Retinal pigment epithelial cell (primary cell): ENCODE measurements around the gene DMRT1.

Experiments
- DNase-seq: peaks from one replicate; pipeline ENCODE4 v3.0.0-alpha.2; 2010; ENCODE audit warnings: low read depth
- H3K4me3 ChIP-seq: 2 replicates; pipeline ENCODE4 v1.5.1; 2011; ENCODE audit warnings: mild to moderate bottlenecking, low read length, control low read depth, moderate library complexity
- TF ChIP-seq, protein P1 (sequence below): conservative IDR thresholded peaks from 2 replicates; pipeline ENCODE4 v1.5.1; 2011; ENCODE audit warnings: low read depth, low read length, control low read depth, inconsistent platforms

The DMRT1 gene

DNA sequence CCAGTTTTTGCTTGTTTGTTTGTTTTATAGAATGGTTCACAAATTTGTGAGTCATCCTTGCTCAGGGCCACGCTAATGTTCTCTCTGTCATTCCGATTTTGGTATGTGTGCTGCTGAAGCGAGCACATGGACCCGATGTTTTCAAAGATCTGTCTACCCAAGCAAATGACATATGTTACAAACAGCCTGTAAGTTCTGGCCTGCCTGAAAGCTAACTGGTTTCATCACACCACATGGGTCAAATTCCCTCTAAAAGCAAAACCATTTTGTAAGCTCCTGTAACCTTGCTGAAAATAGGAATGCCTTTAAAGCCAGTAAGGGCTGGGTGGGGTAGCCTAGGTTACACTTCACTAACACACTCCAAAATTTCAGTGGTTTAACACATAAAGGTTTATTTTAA, 160.3 kb downstream of the DMRT1 start:
- TF ChIP-seq, protein P1, sequence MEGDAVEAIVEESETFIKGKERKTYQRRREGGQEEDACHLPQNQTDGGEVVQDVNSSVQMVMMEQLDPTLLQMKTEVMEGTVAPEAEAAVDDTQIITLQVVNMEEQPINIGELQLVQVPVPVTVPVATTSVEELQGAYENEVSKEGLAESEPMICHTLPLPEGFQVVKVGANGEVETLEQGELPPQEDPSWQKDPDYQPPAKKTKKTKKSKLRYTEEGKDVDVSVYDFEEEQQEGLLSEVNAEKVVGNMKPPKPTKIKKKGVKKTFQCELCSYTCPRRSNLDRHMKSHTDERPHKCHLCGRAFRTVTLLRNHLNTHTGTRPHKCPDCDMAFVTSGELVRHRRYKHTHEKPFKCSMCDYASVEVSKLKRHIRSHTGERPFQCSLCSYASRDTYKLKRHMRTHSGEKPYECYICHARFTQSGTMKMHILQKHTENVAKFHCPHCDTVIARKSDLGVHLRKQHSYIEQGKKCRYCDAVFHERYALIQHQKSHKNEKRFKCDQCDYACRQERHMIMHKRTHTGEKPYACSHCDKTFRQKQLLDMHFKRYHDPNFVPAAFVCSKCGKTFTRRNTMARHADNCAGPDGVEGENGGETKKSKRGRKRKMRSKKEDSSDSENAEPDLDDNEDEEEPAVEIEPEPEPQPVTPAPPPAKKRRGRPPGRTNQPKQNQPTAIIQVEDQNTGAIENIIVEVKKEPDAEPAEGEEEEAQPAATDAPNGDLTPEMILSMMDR: no peak
- DNase-seq: no peak
- H3K4me3 ChIP-seq: no peak overlapping the region

DNA sequence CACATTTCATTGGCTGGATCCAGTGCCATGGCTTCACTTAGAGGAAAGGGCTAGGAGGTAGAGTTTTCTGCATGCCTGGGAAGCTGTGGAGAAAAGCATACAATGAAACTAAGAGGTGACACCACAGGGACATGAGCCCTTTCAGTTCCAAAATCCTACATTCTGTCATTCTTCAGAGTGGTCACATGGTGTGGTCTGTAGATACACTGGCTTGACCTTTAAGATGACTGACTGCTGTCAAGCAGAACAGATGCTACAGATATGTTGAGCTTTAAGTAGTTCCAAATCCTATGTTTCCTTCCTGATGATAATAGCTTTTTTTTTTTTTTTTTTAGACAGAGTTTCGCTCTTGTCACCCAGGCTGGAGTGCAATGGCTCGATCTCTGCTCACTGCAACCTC, 161.2 kb downstream of the DMRT1 start:
- TF ChIP-seq, protein P1: no peak
- H3K4me3 ChIP-seq: no peak overlapping the region

DNA sequence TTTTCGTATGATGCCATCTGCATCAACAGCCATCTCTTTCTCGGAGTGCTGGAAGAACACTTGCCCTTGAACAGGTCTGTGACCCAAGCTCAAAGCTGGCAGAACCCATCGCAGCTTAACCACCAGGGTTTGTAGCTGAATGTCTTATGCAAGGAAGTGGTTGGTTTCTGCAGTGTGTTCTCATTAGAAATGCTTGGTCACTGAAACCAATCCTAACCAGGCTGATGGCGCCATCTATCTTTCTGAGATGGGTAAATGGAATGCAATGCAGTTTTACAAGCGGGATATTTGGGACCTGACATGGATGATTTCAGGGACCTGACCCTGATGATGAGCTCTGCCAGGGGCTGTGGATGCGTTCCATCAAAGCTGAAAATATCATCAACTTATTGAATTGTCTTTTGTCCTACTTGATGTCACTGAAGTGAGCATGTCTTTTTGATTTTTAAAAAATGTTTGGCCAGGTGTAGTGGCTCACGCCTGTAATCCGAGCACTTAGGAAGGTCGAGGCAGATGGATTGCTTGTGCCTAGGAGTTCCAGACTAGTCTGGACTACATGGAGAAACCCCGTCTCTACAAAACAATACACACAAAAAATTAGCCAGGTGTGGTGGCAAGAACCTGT, 163.7 kb downstream of the DMRT1 start:
- DNase-seq: peak; percentile 13
- TF ChIP-seq, protein P1: peak; percentile 68
- H3K4me3 ChIP-seq: no peak overlapping the region

More for the DNA sequence above, 161.2 kb downstream of the DMRT1 start:
- DNase-seq: no peak

DNA sequence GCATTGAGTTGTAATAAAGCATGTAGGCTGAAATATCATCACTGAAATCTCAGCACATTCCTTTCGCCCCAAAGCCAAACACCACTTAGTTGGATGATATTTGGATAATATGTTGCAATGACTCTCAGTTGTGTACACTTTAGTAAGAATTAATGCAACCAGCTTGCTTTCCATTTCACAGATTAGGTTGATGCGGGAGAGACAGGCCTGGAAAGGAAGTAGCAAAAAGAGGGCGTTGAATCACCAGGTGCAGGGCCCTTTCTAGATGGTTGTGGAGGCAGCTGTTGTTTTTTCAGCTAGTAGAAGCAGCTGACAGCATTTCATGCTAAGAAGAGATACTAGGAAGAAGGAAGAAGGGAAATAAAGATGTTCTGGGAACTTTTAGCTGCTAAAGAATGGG, 165.8 kb downstream of the DMRT1 start:
- DNase-seq: no peak
- TF ChIP-seq, protein P1: no peak
- no peak overlapping the region for H3K4me3 ChIP-seq

DNA sequence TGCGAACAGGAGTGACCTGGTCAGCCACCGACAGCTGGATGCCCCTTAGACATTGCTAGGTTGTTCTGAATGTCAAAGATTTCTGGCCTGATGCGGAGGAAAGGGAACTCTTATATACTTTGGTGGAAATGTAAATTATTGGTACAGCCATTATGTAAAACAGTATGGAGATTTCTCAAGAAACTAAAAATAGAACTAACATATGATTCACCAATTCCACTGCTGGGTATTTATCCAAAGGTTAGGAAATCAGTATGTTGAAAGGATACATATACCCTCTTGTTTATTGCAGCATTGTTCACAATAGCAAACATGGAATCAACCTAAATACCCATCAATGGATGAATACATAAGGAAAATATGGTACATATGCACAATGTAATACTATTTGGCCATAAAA, 166.7 kb downstream of the DMRT1 start:
- TF ChIP-seq, protein P1: no peak
- no peak for DNase-seq
- H3K4me3 ChIP-seq: no peak overlapping the region

DNA sequence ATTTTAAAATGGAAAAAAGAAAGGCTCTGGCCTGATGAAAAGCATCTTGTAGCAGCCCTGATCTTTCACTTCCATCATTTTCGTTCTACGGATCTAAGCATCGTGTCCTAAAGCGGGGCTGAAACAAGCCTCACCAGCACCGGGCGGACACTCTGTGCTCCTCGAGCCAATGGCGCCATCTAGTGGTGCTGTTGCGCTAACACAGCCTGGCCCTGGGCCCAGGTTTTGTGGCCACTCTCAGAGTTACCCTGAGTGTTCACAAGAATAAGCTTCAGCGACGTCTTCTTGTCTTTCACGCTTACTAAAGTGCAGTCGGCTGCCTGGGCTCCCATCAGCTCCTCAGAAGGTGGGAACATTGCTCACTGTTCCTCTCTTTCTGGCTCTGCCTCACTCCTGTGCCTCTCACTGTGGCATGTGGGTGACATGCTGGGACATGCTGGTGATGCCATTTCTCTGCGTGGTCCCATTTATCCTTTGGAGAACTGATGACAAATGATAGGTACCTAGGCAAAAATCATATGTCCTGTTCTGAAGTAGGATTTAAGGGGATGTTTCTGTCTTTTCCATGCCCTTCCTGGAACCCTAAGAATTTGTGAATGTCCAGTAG, 167.7 kb downstream of the DMRT1 start:
- DNase-seq: peak; percentile 2
- TF ChIP-seq, protein P1: peak; percentile 96
- H3K4me3 ChIP-seq: no peak overlapping the region

DNA sequence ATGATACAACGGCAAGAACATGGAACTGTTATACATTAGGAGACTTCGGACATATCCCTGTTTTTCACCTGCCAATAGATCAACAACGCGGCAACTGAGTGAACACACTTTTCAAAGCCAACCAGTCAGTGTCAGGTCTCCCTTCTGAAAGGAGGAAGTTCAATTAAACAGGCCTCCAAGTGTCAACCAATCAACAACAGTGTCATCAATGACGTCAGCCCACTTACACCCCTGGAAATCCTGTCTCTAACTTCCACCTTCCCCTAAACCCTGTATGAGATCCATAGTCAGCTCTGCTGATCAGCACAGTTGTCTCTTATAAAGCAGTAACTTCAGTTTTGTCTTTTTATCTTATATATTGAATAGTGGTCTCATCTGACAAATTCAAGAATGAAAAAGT, 171.5 kb downstream of the DMRT1 start:
- no peak overlapping the region for H3K4me3 ChIP-seq
- DNase-seq: no peak
- TF ChIP-seq, protein P1: no peak
